Right renal cortex interstitium (tissue), 3 donors: ENCODE data around the gene SPOCK3. TPM values are rescaled to one million over a fixed set of nuclear protein-coding genes. Genes with fewer than 3 reads are reported as not detected.
"Not testable (repeated sequence)": the region's sequence is repeated elsewhere in the genome, so short reads cannot be mapped to it uniquely, and the experiment has no call there.

ENCODE experiments used
- DNase-seq, 3 donors: peaks; one replicate each; pipeline ENCODE4 v3.0.0-alpha.2; 2013; ENCODE audit warnings: low read depth in 3 of 3, low spot score in 2 of 3
- polyA plus RNA-seq, 3 donors: library from polyadenylated mRNA; unstranded; fragments of 120-200 nt; gene quantifications; one replicate each; pipeline ENCODE4 v1.2.1, GENCODE V29; 2013; ENCODE audit not compliant: insufficient read length in 3 of 3

The SPOCK3 gene
- polyA plus RNA-seq, 3 donors = 9.6 to 15.6 (median 15.0) TPM

GRCh38 chr4:166977596-166977995, 256.7 kb downstream of the SPOCK3 start:
- no peak for DNase-seq

DNA sequence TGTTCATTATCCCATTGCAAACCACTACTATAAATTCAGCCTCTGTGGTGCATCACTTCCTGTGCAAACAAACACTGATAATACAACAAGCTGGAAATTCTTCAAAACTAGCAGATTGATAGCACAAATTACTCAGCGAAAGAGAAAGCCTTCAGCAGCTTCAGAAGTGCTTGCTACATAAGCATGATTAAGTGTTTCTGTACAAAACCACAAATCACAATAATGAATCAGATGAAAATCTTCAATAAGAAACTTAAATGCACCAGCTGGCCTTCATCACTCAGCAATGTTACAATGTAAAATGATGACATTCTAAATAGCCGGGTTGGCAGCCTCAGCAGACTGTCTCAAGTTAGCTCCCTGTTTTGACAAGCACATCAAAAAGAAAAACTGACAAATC, 262.2 kb downstream of the SPOCK3 start:
- DNase-seq = peak; percentile 25 to 32 (median 27)

DNA sequence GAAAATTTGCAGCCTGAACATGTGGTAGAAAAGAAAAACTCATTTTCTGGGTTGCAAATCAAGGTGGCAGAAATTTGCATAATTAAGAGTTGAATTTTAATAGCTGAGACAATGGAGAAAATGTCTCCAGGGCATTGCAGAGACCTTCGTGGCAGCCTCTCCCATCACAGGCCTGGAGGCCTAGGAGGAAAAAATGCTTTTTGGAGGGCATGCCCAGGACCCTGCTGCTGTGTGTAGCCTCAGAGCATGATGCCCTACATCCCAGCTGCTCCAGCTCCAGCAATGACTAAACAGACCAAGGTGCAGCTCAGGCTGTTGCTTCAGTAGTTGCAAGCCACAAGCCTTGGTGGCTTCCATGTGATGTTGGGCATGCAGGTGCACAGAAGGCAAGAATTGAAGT, 266.1 kb downstream of the SPOCK3 start:
- not testable (repeated sequence) for DNase-seq

DNA sequence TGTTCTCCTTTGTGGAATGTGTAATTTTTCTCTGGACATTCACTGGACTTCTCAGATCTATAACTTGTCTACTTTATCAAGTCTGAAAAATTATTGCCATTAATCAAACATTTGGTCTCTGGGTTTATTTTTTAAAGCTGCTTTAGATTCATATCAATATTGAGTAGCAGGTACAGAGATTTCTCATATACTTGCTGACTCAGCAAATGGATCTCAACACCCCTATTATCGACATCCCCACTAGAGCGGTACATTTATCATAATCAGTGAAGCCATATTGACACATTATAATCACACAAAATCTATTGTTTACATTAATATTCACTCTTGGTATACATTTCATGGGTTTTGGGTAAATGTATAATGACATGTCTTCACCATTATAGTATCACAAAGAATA, 268.7 kb downstream of the SPOCK3 start:
- no peak for DNase-seq

- DNase-seq = no peak
Observed at GRCh38 chr4:166957451-166957850, 276.8 kb downstream of the SPOCK3 start.

DNA sequence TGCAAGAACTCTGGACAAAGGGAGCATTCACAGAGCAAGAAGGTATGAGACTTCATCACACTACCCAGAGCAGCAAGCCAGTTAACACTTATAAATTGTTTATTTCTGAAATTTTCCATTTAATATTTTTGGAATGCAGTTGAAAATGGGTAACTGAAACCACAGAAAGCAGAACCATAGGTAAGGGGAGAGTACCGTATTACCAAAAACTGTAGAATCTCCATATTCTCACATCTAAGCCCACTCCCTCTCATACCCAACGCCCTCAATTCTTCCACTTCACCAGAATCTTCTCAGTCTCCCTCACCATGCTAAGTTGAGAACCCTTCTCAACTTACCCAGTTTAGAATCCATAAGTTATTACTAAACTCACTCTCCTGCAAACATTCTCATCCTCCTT, 277.8 kb downstream of the SPOCK3 start:
- DNase-seq = no peak

DNA sequence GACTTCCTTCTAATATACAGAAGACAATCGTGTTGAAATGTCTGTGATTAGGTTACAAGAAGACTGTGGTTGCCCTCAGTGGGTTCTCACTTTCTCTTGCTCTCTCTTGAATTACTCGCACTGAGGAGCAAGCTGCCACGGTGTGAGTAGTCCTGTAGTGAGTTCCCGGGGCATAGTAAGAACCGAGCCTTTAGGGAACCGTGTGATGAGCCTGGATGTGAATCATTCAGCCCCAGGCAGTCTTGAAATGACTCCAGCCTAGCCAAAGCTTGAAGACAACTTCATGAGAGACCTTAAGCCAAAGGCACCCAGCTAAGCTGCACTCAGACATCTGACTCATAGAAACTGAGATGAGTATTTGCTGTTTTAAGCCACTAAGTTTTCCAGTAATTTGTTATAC, 292.7 kb downstream of the SPOCK3 start:
- no peak for DNase-seq

DNA sequence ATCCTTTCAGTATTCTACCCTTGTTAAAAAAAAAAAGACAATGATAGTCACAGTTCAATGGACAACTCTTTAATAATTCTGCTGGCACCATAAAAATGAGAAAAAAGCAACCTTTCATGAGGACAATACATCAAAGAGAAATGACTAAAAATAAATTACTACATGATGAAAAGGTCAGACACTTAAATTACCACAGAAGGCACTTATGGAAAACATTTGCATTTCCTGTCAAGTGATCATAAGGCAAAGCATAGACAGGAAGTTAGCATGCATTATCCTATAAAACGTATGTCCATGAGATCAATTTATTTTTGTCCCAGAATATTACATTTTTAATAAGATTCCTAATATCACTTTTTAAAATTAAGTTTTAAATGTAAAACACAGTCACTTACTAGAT, 303.8 kb downstream of the SPOCK3 start:
- DNase-seq = no peak

- no peak for DNase-seq
Observed at GRCh38 chr4:166924424-166924823, 309.9 kb downstream of the SPOCK3 start.

DNA sequence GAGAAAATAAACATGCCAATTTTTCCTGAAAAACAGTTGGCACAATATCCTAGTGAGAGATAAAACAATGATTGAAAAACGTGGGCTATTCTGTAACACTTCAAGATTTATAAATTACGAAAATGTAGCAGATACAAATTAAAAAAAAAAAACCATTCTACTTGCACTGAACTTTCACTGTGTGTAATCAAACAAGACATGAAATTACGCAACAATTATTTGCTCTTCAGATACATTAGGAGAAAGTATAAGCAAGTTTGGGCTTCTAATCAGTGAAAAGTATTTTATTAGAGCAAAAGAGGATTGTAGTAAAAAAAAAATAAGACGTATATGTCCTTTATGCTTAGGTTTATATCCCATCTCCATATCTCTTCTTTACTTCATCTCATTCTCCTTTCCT, 320.4 kb downstream of the SPOCK3 start:
- no peak for DNase-seq

- no peak for DNase-seq
Observed at GRCh38 chr4:166903408-166903807, 330.9 kb downstream of the SPOCK3 start.

- DNase-seq = no peak
Observed at GRCh38 chr4:166902941-166903340, 331.4 kb downstream of the SPOCK3 start.

DNA sequence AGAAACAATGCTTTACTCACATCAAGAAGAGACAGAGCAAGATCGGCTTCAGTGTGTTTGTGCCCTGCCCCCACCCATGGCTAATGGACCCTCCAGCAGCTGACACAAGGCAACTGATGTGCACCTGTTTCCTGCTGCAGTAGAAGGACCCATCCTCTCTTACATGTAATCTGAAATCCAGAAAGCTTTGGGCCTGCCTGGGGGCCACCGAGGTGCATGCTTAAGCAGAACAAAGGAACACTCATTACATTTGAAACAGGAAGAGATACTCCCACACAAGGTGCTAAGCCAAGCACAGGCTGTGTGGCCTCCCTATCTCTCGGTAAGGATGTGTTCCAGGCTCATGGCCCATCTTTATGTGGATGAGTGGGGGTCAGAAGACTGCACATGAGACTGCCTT, 338.0 kb downstream of the SPOCK3 start:
- no peak for DNase-seq

GRCh38 chr4:166895771-166896170, 338.5 kb downstream of the SPOCK3 start:
- no peak for DNase-seq

DNA sequence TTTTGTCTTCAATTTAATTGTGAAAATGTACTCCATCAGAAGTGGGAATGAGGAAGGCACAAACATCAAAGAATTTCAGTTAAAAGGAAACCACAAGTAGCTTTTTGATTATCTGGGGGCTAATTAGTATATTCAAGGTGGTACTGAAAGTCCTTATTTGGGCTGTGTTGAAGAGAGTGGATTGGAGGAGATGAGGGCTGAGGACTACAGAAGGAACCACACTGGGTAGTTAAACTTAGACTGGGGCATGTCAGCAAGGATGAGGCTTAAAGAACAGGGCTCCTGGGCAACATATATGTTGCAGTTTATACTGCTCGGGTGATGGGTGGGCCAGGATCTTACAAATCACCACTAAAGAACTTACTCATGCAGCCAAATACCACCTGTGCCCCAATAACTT, 346.8 kb downstream of the SPOCK3 start:
- no peak for DNase-seq

DNA sequence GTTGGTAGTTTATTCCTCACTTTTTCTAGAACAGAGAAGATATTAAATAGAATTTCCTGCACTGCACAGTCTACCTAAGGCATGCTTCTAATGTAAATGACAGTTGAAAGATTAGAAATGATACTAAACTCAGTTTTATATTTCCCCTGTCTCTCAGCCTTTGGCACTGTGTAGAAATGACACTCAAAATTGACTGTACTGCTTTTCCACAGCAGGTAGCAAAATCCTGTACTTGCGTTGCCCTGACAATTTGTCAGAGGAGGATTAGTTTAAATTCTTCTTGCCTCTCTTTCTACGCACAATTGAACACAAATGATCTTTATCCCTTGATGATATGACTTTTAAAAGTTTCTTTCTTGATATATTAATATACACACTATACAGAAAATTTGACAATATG, 347.6 kb downstream of the SPOCK3 start:
- DNase-seq = no peak

GRCh38 chr4:166882221-166882620, 352.1 kb downstream of the SPOCK3 start:
- no peak for DNase-seq

DNA sequence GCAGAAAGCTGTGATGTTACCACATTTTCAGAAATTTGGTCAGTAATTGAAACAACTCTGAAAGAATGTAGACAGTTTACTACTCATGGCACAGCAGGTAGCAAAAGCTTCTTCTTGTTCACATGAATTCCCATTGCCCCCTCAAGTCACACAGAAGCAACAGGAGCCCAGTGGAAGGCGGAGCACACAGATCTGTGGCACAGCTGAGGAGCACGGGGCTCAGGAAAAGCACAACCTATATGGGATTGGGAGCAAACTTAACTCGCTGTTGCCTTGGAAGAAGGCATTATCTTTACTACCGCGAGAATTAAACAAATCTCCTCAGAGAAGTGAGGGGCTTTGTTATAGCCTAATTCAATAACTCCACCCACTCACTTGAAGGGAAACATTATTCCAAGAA, 358.5 kb downstream of the SPOCK3 start:
- no peak for DNase-seq

- DNase-seq = no peak
Observed at GRCh38 chr4:166862032-166862431, 372.3 kb downstream of the SPOCK3 start.

- DNase-seq = not testable (repeated sequence)
Observed at GRCh38 chr4:166850398-166850797, 383.9 kb downstream of the SPOCK3 start.

GRCh38 chr4:166846939-166847338, 387.4 kb downstream of the SPOCK3 start:
- DNase-seq = no peak

- DNase-seq = no peak
Observed at GRCh38 chr4:166842795-166843261, 391.5 kb downstream of the SPOCK3 start.

DNA sequence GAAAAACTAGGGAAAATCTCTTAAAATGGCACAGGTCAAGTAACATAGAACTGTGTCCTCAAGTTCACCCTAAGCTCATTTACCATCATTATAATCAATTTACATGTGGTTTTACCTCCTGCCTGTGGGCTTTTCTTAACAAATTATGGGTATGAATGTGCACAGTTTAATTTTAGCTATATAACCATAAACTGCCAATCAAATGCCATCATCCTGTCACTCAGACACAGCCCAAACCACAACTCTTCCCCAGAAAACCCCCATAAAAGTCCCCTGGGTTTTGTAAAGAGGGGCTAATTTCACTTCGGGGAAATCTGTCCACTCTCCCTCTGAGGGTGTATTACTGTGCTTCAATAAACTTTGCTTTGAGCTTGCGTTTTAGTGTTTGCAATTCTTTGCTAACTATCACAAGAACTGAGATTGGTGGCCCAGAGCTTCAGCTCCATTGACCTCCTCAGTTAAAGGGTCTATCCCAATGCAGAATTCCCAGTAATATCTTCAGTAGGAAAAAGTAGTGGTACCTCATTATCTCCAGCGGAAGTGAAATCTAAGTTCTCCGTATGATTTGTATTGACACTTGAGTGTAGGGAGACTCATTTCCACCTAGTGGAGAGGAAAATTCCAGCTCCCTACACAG, 394.6 kb downstream of the SPOCK3 start:
- no peak for DNase-seq
